ENCODE measurements around the gene CD86.

Gene CD86

DNA sequence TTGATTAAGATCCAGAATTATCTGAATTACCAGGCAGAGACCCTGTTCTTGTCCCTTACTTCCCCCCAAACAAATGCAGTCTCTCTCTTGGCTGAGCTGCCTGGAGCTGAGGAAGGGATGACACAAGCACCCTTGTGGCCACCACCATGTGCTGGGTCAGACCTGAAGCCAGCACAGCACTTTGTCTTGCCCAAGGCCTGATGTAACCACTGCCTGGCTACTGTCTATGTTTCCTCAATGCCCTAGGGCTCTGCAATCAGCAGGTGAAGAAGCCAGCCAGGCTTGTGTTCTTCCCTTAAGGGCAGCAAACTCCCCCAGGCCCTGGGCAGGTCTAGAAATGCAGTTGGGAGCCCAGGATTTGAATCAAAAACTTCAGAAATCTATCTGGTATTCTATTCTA is 112.5 kb downstream of the CD86 start:
- DNase-seq, result no peak

GRCh38 chr3:122168044-122168443 is 112.9 kb downstream of the CD86 start:
- no peak for DNase-seq

DNA sequence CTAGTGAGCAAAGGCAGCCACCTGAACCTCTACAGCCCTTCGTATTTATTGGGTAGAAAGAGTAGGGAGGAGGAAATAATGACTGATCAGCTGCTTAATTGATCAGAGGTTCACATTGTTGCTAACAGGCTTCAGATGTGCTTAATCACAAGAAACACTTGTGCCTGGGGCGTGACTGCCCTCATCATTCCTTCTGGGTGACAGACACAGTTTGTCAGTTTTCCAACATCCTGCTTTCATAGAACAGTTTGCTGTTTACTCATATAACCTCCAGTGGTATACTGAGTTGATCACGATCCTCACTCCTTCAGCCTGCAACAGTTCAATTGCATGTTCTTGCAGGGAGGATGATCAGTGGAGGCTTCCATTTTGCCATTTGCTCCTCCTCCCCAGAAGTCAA is 114.7 kb downstream of the CD86 start:
- DNase-seq, result no peak

Measured in hematopoietic multipotent progenitor cell treated with erythropoietin and hydrocortisone succinate and interleukin-3 and kit ligand, for 6 days (in vitro differentiated cells).